Stimulated activated CD8-positive, alpha-beta memory T cell treated with anti-CD3 and anti-CD28 coated beads, Interleukin-4, amount 100 ng/mL, for 48 hours (primary cell): ENCODE measurements around the gene WDR93.

Source experiments
- DNase-seq: peaks from one replicate; pipeline ENCODE4 v3.0.0-alpha.2; 2020

WDR93 gene

DNA sequence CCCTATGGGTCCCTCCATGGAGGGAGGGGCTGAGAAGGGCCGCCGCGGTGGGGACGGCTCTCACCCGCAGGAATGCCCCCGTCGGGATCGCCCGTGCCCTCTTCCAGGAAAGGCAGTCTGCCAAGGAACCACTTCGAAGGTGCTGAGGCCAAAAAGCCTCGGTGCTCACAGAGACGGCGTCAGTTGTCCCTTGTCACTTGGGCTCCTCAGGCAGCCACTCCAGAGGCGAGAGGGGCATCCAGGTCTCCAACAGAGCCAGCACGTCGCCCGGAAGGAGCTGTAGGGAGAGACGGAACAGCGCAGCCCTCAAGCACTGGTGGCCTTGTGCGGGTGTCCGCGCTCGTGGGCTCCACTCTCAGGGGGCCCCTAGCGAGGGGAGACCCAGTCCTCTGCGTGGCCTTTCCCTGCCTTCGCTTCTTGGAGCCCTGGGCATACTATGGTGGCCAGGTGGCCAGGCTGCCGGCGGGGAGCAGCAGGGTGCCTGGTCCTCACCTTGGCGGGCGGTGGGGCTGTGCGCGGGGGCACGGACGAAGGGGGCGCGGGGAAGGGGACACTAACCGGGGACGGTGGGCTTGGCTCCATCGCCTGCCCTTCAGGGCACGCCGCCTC lies 59.4 kb downstream of the WDR93 start:
- DNase-seq, result peak; percentile 37

DNA sequence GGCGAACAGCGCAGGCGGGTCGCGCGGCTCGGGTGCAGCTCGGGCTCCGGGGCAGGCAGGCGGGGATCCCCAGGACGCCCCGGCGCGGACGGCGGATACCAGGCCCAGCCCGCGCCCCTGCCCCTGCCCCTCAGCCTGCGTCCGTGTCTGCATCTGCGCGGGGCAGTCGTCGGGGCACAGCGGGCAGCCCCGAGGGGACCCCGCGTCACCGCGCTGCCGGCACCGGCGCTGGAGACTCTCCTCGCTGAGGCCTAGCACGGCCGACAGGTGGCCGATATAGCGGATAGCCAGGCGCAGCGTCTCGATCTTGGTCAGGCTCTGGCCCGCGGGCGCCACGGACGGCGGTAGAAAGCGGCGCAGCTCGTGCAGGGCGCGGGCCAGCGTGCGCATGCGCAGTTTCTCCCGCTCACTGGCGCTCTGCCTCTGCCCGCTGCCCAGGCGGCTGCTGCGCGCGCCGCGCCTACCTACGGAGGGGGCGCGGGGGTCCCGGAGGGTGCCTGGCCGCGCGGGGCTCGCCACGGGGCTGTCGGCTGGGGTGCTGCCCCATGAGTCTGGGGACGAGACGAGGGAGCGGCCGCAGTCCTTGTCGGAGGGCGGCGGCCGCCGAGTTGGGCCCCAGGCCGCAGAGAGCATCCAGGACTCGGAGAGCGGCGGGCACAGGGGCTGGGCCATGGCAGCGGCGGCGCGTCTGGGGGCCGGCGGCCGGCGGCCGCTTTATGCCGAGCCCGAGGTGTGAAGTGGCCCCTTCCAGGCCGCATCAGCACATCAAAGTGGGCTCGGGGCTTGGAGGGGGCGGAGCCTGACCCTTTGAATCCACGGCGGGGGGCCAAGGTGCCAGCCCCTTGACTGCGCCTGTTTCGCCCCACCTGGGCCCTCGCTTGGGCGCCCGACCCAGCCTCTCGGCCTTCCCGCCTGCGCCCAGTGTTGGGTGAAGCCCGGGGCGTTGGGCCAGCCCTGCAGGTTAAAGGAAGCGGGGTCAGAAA lies 60.2 kb downstream of the WDR93 start, which contains the start of gene MESP1:
TSS of gene MESP1 (minus strand) at position 690 of the 983 bp plus-strand sequence. CDS start at position 672, 18 bp downstream.
- DNase-seq, result peak; percentile 89

DNA sequence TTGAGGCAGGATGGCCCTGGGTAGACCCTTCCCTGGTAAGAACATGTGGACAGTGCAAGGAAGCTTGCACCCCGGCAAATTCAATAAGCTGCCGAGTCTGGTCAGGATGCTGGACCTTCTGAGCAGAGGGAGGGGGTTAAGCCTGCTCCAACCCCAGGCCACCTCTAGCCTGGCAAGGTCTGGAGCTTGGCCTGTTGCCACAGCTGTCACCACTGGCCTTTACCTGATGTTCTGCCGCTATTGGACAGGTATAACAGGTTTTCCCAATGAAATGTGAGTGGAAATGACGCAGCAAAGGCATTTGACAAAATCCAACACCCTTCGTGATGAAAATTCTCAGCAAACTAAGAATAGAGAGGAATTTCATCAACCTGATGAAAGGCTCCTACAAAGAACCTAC lies 61.1 kb downstream of the WDR93 start:
- DNase-seq, result no peak

DNA sequence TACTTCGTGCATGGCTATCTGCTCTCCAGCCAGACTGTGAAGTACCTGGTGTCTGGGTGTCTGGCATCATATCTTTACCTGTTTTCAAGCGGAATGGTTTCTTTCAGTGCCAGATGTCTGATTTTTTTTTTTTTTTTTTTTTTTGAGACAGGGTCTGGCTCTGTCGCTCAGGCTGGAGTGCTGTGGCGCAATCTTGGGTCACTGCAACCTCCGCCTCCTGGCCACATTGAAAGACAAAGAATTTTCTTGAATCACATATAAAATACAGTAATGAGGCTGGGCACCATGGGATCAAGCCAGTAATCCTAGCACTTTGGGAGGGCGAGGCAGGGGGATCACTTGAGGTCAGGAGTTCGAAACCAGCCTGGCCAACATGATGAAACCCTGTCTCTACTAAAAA lies 63.2 kb downstream of the WDR93 start:
- DNase-seq, result no peak

DNA sequence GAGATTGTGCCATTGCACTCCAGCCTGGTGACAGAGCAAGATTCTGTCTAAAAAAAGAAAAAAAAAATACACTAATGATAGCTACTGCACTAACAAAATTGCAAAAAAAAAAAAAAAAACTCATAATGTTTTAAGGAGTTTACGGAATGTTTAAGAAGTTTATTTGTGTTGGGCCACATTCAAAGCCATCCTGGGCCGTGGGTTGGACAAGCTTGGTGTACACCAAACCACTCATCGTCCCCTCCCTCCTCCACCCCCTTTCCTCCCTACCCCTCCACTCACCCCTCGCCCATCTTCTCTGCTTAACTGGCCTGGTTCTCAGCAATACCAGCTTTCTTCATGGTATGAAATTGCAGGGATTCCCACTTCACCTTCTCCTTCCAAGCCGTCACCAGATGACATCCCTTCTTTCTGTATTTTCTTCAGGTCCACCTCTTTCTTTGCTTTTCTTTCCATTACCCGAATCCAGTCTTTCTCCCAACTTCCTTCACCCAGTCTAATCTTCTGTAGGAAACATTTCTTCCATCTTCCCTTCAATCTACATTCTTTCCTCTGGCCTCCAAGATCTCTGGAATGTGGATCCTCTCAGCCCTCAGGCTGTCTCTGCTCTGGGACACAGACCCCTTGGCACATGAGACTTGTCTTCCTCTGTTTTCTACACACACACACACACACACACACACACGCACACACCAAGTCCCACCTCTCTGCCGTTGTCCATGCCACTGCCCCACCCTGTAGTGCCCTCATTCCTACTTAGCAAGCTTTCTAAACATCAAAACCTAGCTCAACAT lies 63.9 kb downstream of the WDR93 start:
- DNase-seq, result no peak

DNA sequence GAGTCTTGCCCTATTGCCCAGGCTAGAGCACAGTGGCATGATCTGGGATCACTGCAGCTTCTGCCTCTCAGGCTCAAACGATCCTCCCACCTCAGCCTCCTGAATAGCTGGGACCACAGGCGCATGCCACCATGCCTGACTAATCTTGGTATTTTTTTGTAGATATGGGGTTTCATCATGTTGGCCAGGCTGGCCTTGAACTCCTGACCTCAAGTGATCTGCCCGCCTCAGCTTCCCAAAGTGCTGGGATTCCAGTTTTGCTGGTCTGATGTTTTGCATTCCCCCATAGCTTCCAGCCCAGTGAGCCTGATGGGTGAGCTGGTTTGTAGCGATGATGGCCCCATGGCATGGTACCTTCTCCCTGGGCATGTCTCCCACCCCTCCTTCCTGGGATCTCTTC lies 65.1 kb downstream of the WDR93 start:
- DNase-seq, result no peak

DNA sequence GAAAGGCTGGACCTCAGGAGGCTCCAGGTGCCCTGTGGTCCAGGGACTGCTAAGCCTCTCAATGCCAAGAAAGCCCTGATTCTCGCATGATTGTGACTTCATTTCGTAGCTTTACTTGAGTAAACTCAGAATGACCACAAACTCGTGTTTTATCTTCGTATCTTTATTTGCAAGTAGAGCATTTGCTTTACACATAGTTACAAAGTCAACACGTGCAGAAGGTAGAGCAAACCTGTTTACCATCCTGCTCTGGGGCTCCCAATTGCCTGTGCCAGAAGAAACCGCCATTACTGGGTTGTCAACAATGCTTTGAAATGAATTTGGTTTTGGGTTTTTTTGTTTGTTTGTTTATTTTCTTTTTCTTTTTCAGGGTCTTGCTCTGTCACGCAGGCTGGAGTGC lies 66.3 kb downstream of the WDR93 start:
- no peak for DNase-seq

DNA sequence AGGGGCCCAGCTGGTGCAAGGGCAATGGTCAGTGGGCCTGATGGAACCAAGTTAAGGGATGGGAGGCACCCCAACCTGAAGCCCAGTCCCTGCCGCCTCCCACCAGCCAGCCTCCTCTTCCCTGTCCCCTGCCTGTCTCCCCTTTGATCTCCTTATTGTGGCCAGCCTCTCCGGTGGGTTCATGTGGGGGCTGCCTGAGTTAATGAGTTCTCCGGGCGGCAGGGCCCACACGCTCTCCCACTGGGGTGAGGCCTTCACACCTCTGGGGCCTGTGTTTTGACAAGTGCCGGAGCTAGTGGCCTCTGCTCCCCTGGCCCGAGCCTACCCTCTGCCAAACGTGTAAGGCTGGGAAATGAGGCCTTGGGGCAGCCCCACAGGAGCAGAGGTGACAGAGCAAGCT lies 67.7 kb downstream of the WDR93 start:
- DNase-seq, result no peak

DNA sequence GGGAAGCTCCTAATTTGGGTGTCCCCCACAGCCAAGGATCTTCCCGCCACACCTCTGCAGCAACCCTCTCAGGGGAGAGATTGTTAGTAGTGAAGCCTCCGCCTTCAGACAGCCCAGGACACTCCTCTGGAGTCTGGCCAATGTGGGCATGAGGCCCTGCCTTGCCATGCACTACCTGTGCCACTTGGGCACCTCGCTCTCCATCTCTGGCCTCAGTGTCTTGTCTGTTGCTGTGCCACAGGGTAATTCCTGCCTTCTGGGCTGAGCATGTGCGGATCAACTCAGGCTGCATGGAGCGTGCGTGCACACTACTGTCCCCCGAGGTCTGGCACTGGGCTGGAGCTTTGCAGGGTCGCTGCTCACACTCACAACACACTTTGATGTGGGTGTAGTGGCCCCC lies 68.4 kb downstream of the WDR93 start:
- no peak for DNase-seq

DNA sequence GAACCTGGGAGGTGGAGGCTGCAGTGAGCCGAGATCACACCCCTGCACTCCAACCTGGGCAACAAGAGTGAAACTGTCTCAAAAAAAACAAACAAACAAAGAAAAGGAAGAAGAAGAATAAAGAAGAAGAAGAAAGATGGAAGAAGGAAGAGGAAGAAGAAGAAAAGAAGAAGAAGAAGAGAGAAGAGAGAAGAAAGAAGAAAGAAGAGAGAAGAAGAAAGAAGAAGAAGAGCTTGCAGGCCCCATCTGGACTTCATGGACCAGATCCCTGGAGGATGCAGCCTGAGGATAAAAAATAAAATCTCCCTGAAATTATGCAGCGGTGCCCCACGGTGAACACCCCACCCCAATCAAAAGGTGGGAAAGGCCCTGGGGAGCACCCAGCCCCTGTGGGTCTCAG lies 69.2 kb downstream of the WDR93 start:
- no peak for DNase-seq

DNA sequence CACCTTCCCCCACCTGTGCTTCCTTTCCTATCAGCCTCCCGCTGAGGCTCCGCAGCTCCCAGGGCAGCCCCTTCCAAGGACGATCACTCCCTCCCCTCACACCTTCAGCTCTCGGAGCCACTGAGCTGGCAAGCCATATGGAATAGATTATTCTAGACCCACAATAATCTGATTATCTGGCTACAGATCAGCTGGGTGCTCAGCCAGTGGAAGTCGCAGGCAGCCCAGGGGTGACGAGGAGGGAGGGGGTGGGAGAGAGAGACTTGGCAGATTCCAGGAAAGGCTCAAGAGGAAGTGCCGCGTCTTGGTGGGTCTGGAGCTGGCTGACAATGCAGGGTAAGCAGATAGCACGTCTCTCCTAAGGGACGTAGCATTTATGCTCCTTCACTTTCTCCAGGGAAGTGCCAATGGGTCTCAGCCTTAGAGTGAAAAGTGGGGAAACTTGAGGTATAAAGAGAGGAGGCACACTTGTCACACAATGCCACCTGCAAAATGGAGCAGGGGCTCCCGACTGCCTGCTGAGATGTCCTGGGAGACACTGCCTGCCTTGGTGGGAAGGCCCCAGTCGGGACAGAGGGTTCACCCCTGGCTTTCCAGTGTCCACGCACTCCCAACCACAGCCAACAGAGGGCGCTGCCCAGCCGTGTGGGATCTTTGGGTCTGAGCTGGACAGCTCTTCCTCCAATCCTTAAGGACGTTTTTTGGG lies 69.8 kb downstream of the WDR93 start:
- peak; percentile 91 for DNase-seq

DNA sequence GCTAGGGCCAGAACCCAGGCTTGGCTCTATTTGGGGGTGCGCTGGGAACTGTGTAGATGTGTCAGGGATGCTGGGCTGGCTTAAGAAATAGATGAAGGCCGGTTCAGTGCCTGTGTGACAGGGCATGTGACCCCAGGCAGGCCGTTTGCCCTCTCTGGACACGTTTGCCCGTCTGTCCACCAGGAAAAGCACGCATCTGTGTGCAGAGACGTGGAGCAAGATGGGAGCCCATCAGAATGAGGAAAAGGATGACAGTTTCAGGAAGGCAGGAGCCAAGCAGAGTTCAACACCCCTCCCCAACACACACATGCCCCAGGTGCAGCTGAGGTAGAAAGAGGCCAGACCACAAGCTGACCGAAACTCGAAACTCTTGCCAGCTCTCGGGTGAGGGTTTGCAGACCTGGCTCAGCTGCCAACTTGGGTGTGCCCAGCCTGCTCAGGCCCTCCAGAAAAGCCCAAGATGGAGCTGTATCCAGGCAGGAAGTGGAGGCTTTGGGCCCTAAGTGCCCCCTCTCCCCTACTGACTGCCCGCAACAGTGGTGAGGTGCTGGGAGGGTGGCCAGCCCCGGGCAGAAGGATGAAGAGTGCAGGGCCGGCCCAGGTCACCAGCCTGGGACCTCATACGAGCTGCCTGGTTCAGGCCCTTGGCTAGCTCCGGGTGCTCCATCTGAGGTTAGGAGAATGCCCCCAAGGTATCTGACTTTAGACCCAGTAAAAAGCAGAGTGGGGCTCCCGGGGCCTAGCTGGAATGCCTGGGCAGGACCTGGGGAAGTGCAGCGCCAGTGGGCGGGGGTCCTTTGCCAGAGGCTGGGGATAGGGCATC lies 70.6 kb downstream of the WDR93 start:
- DNase-seq, result no peak

DNA sequence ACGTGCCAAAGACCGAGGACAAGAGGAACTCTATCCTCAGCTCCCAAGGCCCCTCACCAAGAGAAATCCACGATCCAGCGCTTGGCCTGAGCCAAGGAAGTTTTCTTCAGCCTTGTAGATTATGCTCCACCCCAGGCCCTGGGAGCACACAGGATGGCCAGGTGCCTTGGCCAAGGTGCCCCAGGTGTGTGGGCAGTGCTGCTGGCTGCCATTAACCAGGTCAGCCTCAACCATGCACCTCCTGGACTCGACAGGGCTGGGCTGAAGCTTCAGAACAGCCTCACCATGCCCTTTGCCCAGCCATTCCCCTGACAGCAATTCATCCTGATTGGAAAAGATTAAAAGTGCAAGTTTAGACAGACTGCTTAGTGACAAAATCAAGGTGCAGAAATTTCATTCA lies 71.3 kb downstream of the WDR93 start:
- no peak for DNase-seq

DNA sequence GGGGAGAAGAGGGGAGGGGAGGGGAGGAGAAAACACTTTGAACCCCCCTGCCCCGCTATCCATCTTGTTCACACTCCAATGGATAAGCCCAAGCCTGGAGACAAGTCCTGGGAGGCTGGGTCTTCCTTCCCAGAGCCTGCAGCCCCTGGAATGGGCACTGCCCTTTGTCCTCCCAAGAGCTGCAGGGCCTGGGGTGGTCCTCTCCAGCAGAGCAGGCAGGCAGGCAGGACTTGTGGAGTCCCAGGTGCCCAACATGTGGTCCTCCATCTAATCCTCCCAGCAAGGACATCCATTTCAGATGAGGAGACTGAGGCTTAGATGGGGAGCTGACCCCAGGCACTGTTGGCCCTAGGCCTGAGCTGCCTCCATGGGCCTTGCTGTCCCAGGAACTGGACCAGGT lies 75.1 kb downstream of the WDR93 start:
- DNase-seq, result no peak

DNA sequence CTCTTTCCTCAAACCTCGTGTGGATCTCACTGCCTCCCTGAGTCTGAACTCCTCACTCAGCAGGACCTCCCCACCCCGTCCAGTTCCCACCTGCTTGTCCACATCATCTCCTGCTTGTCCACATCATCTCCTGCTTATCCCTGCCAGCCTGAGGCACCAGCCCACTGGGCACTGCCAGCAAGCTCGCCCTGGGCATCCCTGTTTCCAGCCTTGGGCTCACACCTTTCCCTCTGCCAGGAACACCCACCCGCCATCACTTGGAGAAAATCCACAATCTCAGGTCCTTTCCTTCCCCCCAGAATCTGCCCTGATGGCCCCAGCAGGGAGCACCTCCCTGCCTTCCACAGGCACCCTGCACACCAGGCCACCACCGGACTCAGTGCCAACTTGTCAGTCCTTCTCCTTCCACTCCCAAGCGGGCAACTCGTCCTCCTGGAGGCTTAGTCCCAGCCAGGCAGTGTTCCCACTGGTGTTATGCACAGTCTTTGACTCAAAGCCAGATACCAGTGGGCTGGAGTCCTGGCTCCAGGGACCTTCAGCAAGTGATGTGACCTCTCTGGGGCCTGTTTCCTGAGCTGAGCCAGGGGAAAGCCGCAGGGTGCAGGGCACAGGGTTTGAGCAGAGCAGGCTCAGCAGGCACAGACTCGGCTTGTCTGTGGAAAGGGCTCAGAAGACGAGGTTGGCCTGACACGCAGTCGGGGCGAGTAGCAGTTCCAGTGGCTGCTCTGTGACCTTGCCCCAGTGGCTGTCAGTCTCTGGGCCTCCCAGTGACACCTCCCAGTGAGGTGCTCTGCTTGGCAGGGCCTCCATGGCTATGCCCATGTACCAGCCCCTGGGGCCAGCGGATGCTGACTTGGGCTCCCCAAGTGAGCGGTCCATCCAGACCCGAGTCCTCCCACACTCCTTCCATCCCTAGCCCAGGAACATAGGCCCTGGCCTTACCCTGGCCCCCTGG lies 76.0 kb downstream of the WDR93 start:
- no peak for DNase-seq

DNA sequence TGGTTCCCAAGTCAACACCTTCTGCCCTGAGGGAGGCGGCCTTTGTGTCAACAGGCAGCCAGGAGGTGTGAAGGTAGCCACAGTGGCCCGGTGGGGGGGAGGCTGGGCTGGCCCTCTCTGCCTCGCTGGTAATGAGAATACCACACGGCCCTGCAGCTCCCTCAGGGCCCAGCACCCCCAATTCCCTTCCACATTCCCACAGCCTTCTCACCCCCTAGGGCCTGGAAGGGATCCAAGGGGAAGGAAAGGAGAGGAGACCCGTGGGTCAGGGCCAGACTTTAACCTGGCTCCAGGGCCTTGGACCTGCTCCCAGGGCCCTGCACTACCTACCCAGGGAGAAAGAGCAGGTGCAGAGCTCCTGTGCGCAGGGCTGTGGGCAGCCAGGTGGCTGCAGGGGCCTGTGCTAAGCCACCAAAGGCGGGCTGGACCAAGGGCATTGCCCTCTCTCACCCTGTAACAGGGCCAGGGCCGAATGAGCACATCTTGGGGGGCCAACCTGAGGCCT lies 76.9 kb downstream of the WDR93 start:
- no peak for DNase-seq

DNA sequence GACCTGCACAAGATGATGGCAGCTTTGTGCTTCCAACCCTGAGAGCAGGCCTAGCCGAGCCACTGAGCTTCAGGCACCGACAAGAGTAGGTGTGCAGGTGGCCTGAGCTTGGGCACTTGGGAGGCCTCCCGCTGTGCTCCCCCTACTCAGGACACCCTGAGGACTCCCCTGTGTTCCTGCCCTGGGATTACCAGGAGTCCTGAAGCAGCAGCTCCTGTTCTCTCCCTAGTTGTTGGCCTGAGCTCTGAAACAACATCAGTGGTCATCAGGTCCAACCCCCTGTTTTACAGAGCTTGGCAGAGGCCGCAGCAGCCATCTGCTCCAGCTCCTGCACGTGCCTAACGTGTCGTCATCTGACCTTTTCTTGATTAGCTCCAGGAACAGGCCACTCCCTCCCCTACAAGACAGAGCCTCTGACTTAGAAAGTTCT lies 77.5 kb downstream of the WDR93 start:
- no peak for DNase-seq

DNA sequence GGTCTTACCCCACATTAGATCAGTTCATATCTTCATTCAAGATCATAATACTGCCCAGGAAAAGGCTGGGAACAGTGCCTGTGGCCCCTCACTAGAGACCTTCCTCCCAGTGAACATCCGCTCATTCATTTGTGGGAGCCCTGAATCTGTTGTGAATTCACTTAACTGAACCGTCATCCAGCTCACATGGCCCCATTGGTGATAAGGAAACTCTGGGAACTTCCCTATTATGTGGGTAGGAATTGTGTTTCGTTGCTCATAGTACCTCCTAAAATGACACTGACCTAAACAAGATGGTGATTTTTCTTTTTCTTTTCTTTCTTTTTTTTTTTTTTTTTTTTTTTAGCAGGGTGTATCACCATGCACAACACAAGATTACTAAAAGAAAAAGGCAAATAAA lies 78.8 kb downstream of the WDR93 start:
- no peak for DNase-seq

DNA sequence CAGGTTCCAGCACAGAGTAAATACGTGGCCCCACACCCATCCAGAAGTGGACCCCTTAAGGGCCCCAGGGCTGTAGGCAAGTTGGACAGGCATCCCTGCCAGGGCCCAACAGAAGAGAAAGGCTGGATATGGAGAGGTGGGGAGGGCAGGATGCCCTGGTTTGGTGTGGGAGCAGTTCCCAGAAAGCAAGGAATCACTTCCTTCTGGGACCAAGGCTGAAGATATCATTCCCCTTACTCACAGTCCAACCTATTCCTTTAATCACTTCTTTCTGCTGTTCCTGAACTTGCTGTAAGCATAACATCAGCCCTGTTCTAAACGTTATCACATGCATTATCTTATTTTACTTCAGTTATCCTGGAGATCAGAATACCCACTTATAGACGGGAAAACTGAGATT lies 79.4 kb downstream of the WDR93 start:
- no peak for DNase-seq

DNA sequence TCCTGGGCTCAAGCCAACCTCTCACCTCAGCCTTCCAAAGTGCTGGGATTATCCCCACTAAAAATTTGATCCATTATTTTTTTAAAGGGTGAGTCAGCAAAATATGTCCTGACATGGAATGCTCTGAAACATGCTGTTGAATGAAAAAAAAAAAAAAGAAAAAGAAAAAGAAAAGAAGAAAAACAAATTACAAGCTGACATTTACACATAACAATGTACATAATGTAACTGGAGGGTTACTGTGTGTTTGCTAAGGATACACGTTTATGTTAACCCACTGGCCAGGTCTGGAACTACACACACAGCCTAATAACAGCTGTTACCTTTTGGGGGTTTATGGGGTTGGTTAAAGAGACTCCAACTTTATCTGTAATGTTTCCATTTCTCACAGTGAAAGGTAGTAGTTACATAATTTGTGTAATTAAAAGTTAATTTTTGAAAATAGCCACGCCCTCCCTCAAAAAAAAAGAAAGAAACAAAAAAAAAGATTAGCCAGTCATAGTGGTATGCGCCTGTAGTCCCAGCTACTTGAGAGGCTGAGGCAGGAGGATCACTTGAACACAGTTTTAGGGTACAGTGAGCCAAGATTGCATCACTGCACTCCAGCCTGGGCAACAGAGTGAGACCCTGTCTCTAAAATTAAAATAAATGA lies 82.4 kb downstream of the WDR93 start:
- DNase-seq, result no peak
